Gastroesophageal sphincter (tissue), 3 donors: ENCODE data around the gene RIMS1.

ENCODE experiments used
- EP300 ChIP-seq: sonication (generic); formaldehyde crosslinking; IDR thresholded peaks from one replicate; pipeline ENCODE4 v1.6.1; 2017; ENCODE audit warnings: antibody characterized with exemption, mild to moderate bottlenecking
- POLR2A ChIP-seq, 2 donors: fragments of 450-650 bp; IDR thresholded peaks; one replicate each; pipeline ENCODE4 v1.6.1; 2017; ENCODE audit warnings: antibody characterized with exemption in 2 of 2, mild to moderate bottlenecking in 2 of 2, moderate library complexity in 1 of 2
- POLR2AphosphoS5 ChIP-seq: sonication (generic); formaldehyde crosslinking; IDR thresholded peaks from one replicate; pipeline ENCODE4 v1.6.1; 2017; ENCODE audit warnings: antibody characterized with exemption
- TF ChIP-seq, protein P1 (sequence below), 4 experiments: fragments of 200-600 bp in 2 of 4; fragments of 450-650 bp in 2 of 4; sonication (generic) in 1 of 4; IDR thresholded peaks; one replicate each; pipeline ENCODE4 v1.5.1; 2017 to 2019; ENCODE audit warnings: antibody characterized with exemption in 4 of 4, mild to moderate bottlenecking in 2 of 4, moderate library complexity in 2 of 4

DNA sequence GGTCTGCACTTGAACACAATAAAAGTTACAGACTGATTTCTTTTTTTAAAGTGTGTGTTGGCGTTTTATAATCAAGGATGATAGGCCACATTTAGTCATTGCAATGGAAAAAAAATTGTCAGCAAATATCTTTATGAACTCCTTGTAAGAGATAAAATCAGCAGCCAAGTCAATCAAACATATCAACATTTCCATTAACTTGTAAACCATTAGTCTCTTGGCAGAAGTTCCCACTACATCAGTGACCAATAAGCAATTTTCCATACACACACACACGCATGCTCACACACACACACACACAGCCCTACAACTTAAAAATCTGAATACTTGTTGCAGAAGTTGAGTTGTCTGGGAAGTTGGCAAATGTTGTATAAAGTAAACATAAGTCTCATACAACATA, 419.6 kb downstream of the RIMS1 start:
- TF ChIP-seq POLR2A (IDR thresholded peaks at IDR 0.05): no peak
- no peak for TF ChIP-seq POLR2AphosphoS5
- TF ChIP-seq, protein P1, sequence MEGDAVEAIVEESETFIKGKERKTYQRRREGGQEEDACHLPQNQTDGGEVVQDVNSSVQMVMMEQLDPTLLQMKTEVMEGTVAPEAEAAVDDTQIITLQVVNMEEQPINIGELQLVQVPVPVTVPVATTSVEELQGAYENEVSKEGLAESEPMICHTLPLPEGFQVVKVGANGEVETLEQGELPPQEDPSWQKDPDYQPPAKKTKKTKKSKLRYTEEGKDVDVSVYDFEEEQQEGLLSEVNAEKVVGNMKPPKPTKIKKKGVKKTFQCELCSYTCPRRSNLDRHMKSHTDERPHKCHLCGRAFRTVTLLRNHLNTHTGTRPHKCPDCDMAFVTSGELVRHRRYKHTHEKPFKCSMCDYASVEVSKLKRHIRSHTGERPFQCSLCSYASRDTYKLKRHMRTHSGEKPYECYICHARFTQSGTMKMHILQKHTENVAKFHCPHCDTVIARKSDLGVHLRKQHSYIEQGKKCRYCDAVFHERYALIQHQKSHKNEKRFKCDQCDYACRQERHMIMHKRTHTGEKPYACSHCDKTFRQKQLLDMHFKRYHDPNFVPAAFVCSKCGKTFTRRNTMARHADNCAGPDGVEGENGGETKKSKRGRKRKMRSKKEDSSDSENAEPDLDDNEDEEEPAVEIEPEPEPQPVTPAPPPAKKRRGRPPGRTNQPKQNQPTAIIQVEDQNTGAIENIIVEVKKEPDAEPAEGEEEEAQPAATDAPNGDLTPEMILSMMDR (IDR thresholded peaks at IDR 0.05): no peak
- TF ChIP-seq EP300: no peak
